ENCODE results near the gene ESRRB. TPM values are rescaled to one million over a fixed set of nuclear protein-coding genes. Genes with fewer than 3 reads are reported as not detected.

ESRRB gene
- total RNA-seq, 1 donor from 2014 or later, result 0.08 TPM

DNA sequence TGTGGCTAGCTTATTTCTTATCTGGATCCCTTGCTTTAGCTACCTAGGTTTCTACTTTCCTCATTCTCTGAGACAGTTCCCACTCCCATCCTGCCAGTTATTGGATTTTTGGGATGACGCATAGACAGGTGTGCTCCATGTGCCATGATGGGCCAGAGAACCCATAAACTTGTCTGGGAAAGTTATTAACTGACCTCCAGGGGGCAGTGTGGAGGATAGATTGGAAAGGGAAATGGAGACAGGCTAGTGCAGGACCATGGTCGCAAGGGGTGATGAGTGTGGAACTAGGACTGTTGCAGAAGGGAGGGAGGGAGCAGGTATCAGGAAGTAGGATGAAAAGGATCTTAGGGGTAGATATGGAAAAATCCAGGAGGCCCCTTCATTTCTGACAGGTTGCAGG, 80.3 kb downstream of the ESRRB start:
- TF ChIP-seq, protein P1, sequence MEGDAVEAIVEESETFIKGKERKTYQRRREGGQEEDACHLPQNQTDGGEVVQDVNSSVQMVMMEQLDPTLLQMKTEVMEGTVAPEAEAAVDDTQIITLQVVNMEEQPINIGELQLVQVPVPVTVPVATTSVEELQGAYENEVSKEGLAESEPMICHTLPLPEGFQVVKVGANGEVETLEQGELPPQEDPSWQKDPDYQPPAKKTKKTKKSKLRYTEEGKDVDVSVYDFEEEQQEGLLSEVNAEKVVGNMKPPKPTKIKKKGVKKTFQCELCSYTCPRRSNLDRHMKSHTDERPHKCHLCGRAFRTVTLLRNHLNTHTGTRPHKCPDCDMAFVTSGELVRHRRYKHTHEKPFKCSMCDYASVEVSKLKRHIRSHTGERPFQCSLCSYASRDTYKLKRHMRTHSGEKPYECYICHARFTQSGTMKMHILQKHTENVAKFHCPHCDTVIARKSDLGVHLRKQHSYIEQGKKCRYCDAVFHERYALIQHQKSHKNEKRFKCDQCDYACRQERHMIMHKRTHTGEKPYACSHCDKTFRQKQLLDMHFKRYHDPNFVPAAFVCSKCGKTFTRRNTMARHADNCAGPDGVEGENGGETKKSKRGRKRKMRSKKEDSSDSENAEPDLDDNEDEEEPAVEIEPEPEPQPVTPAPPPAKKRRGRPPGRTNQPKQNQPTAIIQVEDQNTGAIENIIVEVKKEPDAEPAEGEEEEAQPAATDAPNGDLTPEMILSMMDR (IDR thresholded peaks at IDR 0.05; ENCODE audit: unreplicated experiment), result peak; percentile 73
- Mint-ChIP-seq H3K27me3 (ENCODE audit: unreplicated experiment) (peaks cover 7% of the 10 kb centered on the region), H3K9me3 (ENCODE audit: unreplicated experiment) (no peaks in the 10 kb centered on the region), H3K4me1 (ENCODE audit: unreplicated experiment) (no peaks in the 10 kb centered on the region), H3K4me3 (ENCODE audit: unreplicated experiment) (no peak overlapping the region), H3K27ac (ENCODE audit: unreplicated experiment) (no peak overlapping the region), H3K36me3 (ENCODE audit: low read depth, unreplicated experiment) (no peaks in the 10 kb centered on the region)
- DNase-seq (ENCODE audit: low spot score), result peak; percentile 69

DNA sequence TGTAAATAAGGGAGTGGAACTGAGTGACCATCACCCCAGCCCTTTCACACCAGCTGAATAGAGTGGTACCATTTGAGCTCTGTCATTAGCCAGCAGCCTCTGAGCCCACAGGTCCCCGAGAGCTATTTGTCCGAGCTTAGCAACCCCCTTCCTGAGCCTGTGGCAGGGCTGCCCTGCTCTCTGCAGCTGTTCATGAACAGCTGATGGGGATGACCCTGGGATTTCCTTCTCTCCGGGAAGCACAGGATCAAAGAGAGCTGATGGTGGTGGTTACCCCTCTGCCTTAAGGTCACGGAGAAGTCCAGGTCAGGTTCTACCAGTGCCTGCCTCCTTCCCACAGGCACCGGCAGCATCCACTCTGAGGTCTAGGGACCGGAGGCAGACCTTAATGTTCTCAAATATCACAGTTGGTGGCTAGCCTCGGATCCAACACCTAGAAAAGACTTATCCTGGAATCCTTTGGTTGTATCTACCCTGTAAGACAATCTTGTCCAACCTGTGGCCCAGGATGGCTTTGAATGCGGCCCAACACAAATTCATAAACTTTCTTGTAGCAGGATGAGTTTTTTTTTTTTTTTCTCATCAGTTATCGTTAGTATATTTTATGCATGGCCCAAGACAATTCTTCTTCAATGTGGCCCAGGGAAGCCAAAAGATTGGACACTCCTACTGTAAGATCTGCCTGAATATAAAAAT, 81.1 kb downstream of the ESRRB start:
- no peaks in the 10 kb centered on the region for H3K9me3 Mint-ChIP-seq (ENCODE audit: unreplicated experiment)
- TF ChIP-seq, protein P1 (IDR thresholded peaks at IDR 0.05; ENCODE audit: unreplicated experiment), result no peak
- peaks cover 7% of the 10 kb centered on the region for H3K27me3 Mint-ChIP-seq (ENCODE audit: unreplicated experiment)
- no peaks in the 10 kb centered on the region for H3K4me1 Mint-ChIP-seq (ENCODE audit: unreplicated experiment)
- no peaks in the 10 kb centered on the region for H3K36me3 Mint-ChIP-seq (ENCODE audit: low read depth, unreplicated experiment)
- H3K27ac Mint-ChIP-seq (ENCODE audit: unreplicated experiment), result no peak overlapping the region
- H3K4me3 Mint-ChIP-seq (ENCODE audit: unreplicated experiment), result no peak overlapping the region
- no peak for DNase-seq (ENCODE audit: low spot score)

DNA sequence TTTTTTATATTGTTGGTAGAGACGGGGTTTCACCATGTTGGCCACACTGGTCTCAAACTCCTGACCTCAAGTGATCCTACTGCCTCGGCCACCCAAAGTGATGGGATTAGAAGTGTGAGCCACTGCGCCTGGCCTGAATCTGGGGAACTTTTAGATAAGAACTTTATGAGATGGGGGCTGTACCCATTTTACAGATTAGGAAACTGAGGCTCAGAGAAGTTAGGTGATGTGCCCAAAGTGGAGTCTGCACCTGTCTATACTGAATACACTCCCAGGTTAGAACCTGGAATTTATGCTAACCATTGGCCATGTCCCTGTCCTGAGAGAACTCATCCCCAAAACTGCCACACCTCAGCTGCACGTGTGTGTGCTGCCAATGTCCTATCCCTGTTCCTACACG, 81.9 kb downstream of the ESRRB start:
- DNase-seq (ENCODE audit: low spot score), result no peak
- TF ChIP-seq, protein P1 (IDR thresholded peaks at IDR 0.05; ENCODE audit: unreplicated experiment), result no peak
- peaks cover 7% of the 10 kb centered on the region for H3K27me3 Mint-ChIP-seq (ENCODE audit: unreplicated experiment)
- H3K4me3 Mint-ChIP-seq (ENCODE audit: unreplicated experiment), result no peak overlapping the region
- no peaks in the 10 kb centered on the region for H3K36me3 Mint-ChIP-seq (ENCODE audit: low read depth, unreplicated experiment)
- no peaks in the 10 kb centered on the region for H3K4me1 Mint-ChIP-seq (ENCODE audit: unreplicated experiment)
- no peaks in the 10 kb centered on the region for H3K9me3 Mint-ChIP-seq (ENCODE audit: unreplicated experiment)
- H3K27ac Mint-ChIP-seq (ENCODE audit: unreplicated experiment), result no peak overlapping the region

DNA sequence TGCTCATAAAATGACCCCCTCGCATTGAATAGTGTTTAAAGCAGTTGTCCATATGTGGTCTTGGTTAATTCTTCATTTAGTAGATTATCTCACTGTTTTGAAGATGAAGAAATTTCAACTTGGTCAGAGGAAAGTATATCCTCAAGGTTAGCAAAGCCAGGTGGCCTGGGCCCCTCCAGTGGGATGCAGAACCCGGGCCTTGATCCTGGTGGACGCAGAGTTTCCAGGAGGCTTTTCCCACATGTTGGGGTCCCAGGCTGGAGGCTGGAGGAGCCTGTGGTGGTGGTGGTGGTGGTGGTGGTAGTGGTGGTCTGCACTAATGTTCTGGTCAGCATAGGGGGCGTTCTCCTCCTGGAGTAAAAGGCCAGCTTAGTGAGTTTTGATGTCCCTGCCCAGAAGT, 85.9 kb downstream of the ESRRB start:
- Mint-ChIP-seq H3K4me1 (ENCODE audit: unreplicated experiment) (no peaks in the 10 kb centered on the region), H3K27ac (ENCODE audit: unreplicated experiment) (no peak overlapping the region), H3K36me3 (ENCODE audit: low read depth, unreplicated experiment) (no peaks in the 10 kb centered on the region), H3K27me3 (ENCODE audit: unreplicated experiment) (peaks cover 7% of the 10 kb centered on the region), H3K9me3 (ENCODE audit: unreplicated experiment) (no peaks in the 10 kb centered on the region), H3K4me3 (ENCODE audit: unreplicated experiment) (no peak overlapping the region)
- TF ChIP-seq, protein P1 (IDR thresholded peaks at IDR 0.05; ENCODE audit: unreplicated experiment), result no peak
- DNase-seq (ENCODE audit: low spot score), result no peak

DNA sequence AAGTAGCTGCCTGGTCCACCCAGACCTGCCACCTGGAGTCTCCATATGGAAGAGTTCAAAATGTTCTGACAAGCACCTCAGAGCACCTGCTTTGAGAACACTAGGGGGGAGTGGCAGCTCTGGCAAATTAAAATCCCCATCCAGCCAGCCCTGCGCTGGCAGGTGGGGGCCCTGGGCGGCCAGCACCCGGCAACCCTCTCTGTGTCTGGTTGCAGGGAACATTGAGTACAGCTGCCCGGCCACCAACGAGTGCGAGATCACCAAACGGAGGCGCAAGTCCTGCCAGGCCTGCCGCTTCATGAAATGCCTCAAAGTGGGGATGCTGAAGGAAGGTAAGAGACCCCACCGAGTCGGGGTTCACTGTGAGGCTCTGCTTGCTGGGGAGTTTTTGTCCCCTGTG, 86.4 kb downstream of the ESRRB start:
- Mint-ChIP-seq H3K27ac (ENCODE audit: unreplicated experiment) (no peak overlapping the region), H3K36me3 (ENCODE audit: low read depth, unreplicated experiment) (no peaks in the 10 kb centered on the region), H3K4me3 (ENCODE audit: unreplicated experiment) (no peak overlapping the region), H3K27me3 (ENCODE audit: unreplicated experiment) (peaks cover 7% of the 10 kb centered on the region), H3K9me3 (ENCODE audit: unreplicated experiment) (no peaks in the 10 kb centered on the region), H3K4me1 (ENCODE audit: unreplicated experiment) (no peaks in the 10 kb centered on the region)
- no peak for DNase-seq (ENCODE audit: low spot score)
- TF ChIP-seq, protein P1 (IDR thresholded peaks at IDR 0.05; ENCODE audit: unreplicated experiment), result no peak
